NCI-H2227 treated with DMSO at 0.1 percent for 48 hours (cell line): ENCODE results near the gene CSF1R.
"Not testable (repeated sequence)": the region's sequence is repeated elsewhere in the genome, so short reads cannot be mapped to it uniquely, and the experiment has no call there.

Experiments
- DNase-seq: peaks from one replicate; lab custom pipeline; 2025; lab: John Stamatoyannopoulos, UW

CSF1R gene

GRCh38 chr5:150103678-150104549, 17.6 kb upstream of the CSF1R start:
- DNase-seq: no peak

- DNase-seq: no peak
These were observed 14.7 kb upstream of the CSF1R start for GRCh38 chr5:150101023-150101422.

GRCh38 chr5:150097152-150097551, 10.8 kb upstream of the CSF1R start:
- no peak for DNase-seq

GRCh38 chr5:150092159-150092787, 5.9 kb upstream of the CSF1R start:
- no peak for DNase-seq

- no peak for DNase-seq
These were observed 1.0 kb downstream of the CSF1R start for GRCh38 chr5:150085191-150085912.

GRCh38 chr5:150084754-150085153, 1.6 kb downstream of the CSF1R start:
- not testable (repeated sequence) for DNase-seq

- no peak for DNase-seq
These were observed 3.5 kb downstream of the CSF1R start for GRCh38 chr5:150082889-150083288.

- no peak for DNase-seq
These were observed 4.0 kb downstream of the CSF1R start for GRCh38 chr5:150082374-150082773.

- DNase-seq: no peak
These were observed 4.6 kb downstream of the CSF1R start for GRCh38 chr5:150081541-150082283.

GRCh38 chr5:150080696-150081435, 5.5 kb downstream of the CSF1R start:
- no peak for DNase-seq

- DNase-seq: no peak
These were observed 6.4 kb downstream of the CSF1R start for GRCh38 chr5:150079909-150080461.

GRCh38 chr5:150078802-150079689, 7.3 kb downstream of the CSF1R start:
- DNase-seq: no peak

GRCh38 chr5:150077996-150078801, 8.2 kb downstream of the CSF1R start:
- DNase-seq: no peak

- DNase-seq: no peak
These were observed 9.3 kb downstream of the CSF1R start for GRCh38 chr5:150077060-150077459.

GRCh38 chr5:150075806-150076205, 10.5 kb downstream of the CSF1R start:
- no peak for DNase-seq

- no peak for DNase-seq
These were observed 11.1 kb downstream of the CSF1R start for GRCh38 chr5:150075233-150075632.

- DNase-seq: no peak
These were observed 12.7 kb downstream of the CSF1R start for GRCh38 chr5:150073677-150074076.

- DNase-seq: no peak
These were observed 13.2 kb downstream of the CSF1R start for GRCh38 chr5:150073086-150073625.

GRCh38 chr5:150070821-150071220, 15.5 kb downstream of the CSF1R start:
- no peak for DNase-seq
